GM10266 (cell line): ENCODE results near the gene ATP2C2.

ENCODE experiments used
- DNase-seq: peaks from one replicate; pipeline ENCODE4 v3.0.0; 2012; ENCODE audit errors: extremely low spot score
- TF ChIP-seq, protein P1 (sequence below): IDR thresholded peaks from 2 replicates; pipeline ENCODE4 v1.5.1; 2012; ENCODE audit warnings: mild to moderate bottlenecking, low read depth; ENCODE audit not compliant: control insufficient read depth, insufficient read depth; ENCODE audit errors: missing control alignments

ATP2C2 gene

DNA sequence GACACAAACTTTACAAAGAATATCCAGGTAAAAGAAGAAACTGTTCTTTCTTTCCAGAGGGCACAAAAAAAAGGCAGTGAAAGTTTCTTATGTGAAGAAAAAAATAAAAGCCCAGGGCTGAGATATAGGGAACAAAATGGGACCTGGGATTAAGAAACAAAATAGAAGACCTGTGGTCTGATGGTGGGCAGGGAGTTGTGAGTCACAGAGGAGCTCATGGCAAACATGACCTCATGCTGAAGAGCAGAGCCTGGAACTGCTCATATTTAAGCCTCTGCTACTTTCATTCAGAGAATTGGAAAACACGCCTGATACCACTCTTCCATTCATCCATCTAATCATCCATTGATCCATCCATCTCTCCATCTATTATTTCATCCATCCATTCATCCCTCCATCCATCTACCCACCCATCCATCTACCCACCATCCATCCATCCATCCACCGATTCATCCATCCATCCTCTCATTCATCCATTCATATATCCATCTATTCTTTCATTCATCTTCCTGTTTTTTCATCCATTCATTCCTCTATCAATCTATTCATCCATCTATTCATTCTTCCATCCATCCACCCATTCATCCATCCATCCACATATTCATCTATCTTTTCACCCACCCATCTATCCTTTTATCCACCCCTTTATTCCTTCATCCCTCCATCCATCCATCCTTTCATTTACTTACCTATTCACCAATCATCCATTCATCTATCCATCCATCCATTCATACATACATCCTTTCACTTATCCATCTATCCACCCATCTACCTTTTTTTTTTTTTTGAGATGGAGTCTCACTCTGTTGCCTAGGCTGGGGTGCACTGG lies 43.7 kb upstream of the ATP2C2 start:
- no peak for DNase-seq
- TF ChIP-seq, protein P1, sequence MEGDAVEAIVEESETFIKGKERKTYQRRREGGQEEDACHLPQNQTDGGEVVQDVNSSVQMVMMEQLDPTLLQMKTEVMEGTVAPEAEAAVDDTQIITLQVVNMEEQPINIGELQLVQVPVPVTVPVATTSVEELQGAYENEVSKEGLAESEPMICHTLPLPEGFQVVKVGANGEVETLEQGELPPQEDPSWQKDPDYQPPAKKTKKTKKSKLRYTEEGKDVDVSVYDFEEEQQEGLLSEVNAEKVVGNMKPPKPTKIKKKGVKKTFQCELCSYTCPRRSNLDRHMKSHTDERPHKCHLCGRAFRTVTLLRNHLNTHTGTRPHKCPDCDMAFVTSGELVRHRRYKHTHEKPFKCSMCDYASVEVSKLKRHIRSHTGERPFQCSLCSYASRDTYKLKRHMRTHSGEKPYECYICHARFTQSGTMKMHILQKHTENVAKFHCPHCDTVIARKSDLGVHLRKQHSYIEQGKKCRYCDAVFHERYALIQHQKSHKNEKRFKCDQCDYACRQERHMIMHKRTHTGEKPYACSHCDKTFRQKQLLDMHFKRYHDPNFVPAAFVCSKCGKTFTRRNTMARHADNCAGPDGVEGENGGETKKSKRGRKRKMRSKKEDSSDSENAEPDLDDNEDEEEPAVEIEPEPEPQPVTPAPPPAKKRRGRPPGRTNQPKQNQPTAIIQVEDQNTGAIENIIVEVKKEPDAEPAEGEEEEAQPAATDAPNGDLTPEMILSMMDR, result no peak

DNA sequence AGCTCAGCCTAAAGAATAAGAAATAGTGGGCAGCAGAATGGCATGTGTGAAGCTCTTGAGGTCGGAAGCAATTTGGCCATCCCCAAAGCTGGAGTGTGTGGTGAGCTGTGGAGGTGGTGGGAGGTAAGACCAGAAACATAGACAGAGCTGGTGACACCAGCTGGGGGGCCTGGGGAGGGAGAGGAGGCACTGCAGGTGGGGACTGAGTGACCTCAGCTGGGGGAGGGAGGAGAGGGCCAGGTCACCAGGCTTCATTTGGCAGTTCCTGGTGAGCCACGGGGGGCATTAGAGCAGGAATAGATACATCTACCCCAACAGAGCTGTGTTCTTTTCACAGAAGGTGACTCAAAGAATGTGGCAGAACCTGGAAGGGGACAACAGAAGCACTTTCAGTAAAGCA lies 41.8 kb upstream of the ATP2C2 start:
- no peak for DNase-seq
- TF ChIP-seq, protein P1, result no peak

- no peak for DNase-seq
- TF ChIP-seq, protein P1, result no peak
Observed at GRCh38 chr16:84327926-84328505, 40.3 kb upstream of the ATP2C2 start.

DNA sequence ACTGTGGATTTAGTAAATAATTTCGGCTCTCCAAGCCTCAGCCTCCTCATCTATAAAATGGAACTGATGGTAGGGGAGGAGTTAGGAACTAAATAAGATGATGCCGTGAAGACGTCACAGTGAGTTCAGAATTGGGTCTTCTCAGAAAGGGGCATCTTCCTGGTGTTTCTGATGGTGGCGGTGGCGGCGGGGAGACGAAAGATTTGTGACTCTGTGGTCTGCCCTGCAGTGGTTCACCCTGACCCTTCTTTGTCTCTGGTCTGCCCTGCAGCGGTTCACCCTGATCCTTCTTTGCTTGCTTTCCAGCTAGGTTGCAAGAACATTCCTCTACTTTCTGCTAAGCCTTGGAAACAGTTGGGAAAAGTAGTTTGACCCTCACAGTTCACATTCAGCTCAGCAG lies 39.3 kb upstream of the ATP2C2 start:
- no peak for DNase-seq
- TF ChIP-seq, protein P1, result no peak

- DNase-seq, result no peak
- TF ChIP-seq, protein P1, result no peak
Observed at GRCh38 chr16:84329843-84330684, 38.3 kb upstream of the ATP2C2 start.

GRCh38 chr16:84330685-84331050 lies 37.7 kb upstream of the ATP2C2 start:
- no peak for DNase-seq
- TF ChIP-seq, protein P1, result no peak
